Measurements from ENCODE around the gene GPHN.

- TF ChIP-seq TAF1 (IDR thresholded peaks at IDR 0.05; ENCODE audit: borderline replicate concordance, insufficient read depth, low read length) (no peak), REST (IDR thresholded peaks at IDR 0.05; ENCODE audit: insufficient read depth in 1 of 2, low read depth in 2 of 2, low read length in 2 of 2) (no peak), SIN3A (IDR thresholded peaks at IDR 0.05; ENCODE audit: borderline replicate concordance, insufficient read depth, low read length) (no peak)
These were observed 451.6 kb downstream of the GPHN start for GRCh38 chr14:66959437-66960050.

Measured in PFSK-1 (cell line).